ENCODE results near the gene LNPK. TPM values are rescaled to one million over a fixed set of nuclear protein-coding genes. Genes with fewer than 3 reads are reported as not detected.

The LNPK gene
- 28.6 and 83.9 TPM in 2 replicates for total RNA-seq (2011; cell fraction: chromatin; rRNA removed; ENCODE audit: low replicate concordance)
- 13.8 and 17.1 TPM in 2 replicates for total RNA-seq (2011; cell fraction: nucleolus; rRNA removed)
- 33.3 and 55.0 TPM in 2 replicates for total RNA-seq (2011; cell fraction: nucleoplasm; rRNA removed)
- total RNA-seq (2014; rRNA removed) (18.8 and 19.9 TPM in 2 replicates), total RNA-seq (2014; rRNA removed; fragmentation: Illumina TruSeq; extraction: Trizol) (33.9 and 34.6 TPM in 2 replicates), total RNA-seq (2015; rRNA removed; fragmentation: Illumina TruSeq; extraction: Trizol) (28.1 and 31.1 TPM in 2 replicates), total RNA-seq (2021) (39.0 and 40.4 TPM in 2 replicates), polyA plus RNA-seq (2011; rRNA removed) (33.2 and 36.5 TPM in 2 replicates), polyA plus RNA-seq (2014; fragmentation: Illumina TruSeq; extraction: Trizol) (17.1 and 21.3 TPM in 2 replicates), polyA plus RNA-seq (2014; fragmentation: Nextera tagmentation; extraction: Ambion mirVana) (1 to 10 TPM; 6.4 to 8.7 TPM), polyA plus RNA-seq (2014; rRNA removed) (11.9 and 12.7 TPM in 2 replicates), polyA minus RNA-seq (2011; rRNA and poly(A)+ RNA removed) (49.7 and 57.3 TPM in 2 replicates), Bru-seq, nascent RNA (percentile 83 among the genes with signal in this experiment), BruChase-seq, experiment 1, labeled RNA remaining after a 2-hour chase (percentile 87 among the genes with signal in this experiment), BruChase-seq, experiment 2, labeled RNA remaining after a 6-hour chase (percentile 86 among the genes with signal in this experiment)
- polyA plus RNA-seq (2011; cell fraction: cytosol; rRNA removed), result 6.1 and 13.4 TPM in 2 replicates
- 12.5 and 23.2 TPM in 2 replicates for polyA plus RNA-seq (2011; cell fraction: nucleus; rRNA removed)
- 11.6 and 17.5 TPM in 2 replicates for polyA plus RNA-seq (2012)
- 16.7 and 26.4 TPM in 2 replicates for polyA minus RNA-seq (2011; cell fraction: cytosol; rRNA and poly(A)+ RNA removed)
- polyA minus RNA-seq (2011; cell fraction: nucleus; rRNA and poly(A)+ RNA removed), result 26.5 and 56.3 TPM in 2 replicates
- long read RNA-seq, experiment 1, full-length matches to known transcripts, result 46 of 115 reads
- long read RNA-seq, experiment 1, partial matches to known transcripts, result 12 of 115 reads
- long read RNA-seq, experiment 1, other reads (novel, unspliced or antisense), result 57 of 115 reads
- long read RNA-seq, experiment 2, partial matches to known transcripts, result 1 of 12 reads
- long read RNA-seq, experiment 2, other reads (novel, unspliced or antisense), result 11 of 12 reads
- long read RNA-seq, experiment 3, full-length matches to known transcripts, result 6 of 13 reads
- long read RNA-seq, experiment 3, partial matches to known transcripts, result 0 of 13 reads
- long read RNA-seq, experiment 3, other reads (novel, unspliced or antisense), result 7 of 13 reads

DNA sequence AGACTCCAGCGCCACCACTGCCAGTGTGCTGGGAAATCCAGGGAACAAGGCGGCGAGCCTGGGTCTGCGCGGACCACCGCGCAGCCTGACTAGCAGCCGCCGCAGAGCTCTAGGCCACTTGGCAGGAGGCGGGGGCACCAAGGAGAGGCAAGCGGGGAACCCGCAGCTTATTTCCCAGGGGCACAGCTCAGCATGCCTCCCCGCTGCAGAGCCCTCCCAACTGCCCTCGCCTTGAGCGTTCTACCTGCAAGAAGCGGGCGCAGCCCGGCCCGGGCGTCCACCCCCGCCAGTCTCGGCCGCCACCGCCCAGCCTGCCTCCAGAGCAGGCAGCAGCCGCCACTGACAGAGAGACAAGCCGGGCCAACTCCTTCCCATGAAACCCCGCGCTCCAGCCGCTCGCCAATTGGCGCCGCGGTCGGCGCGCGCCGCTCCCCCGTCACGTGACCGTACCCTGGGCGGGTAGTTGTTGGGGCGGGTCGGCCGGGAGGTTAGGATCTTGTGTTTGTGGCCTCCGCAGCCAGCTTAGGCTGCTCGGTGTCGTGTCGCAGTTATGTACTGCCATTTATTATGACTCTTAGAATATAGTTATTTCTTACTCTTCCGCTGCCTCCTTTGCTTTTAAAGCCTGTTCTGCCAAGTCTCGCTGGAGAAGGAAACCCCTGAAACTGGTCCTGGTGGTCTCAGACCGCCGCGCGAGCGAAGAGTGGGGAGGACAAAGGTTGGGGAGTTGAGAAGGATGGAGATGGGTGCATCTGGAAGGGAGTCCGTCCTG lies at the start of gene LNPK:
Gene LNPK (minus strand): TSS at position 352 of the 772 bp plus-strand sequence. CDS start 6,683 bp downstream, outside the sequence.
- peak within 1 kb of the TSS; percentile 97 for H2AFZ ChIP-seq (ENCODE audit: low read depth, low read length)
- TF ChIP-seq SFPQ (IDR thresholded peaks at IDR 0.05; ENCODE audit: low read depth, low read length), result no peak
- no peak for TF ChIP-seq ARHGAP35 (IDR thresholded peaks at IDR 0.05; ENCODE audit: partially characterized antibody)
- peak; percentile 15; the same call in 1 of the 2 replicates for TF ChIP-seq ETV5 (CRISPR knock-in tag; IDR thresholded peaks at IDR 0.05; ENCODE audit: low read depth)
- no peak; the same call in 1 of the 2 replicates for TF ChIP-seq C11orf30 (IDR thresholded peaks at IDR 0.05; ENCODE audit: low read depth)
- peak; percentile 100 for TF ChIP-seq TOE1 (IDR thresholded peaks at IDR 0.05; ENCODE audit: borderline replicate concordance)
- TF ChIP-seq TOE1 (CRISPR knock-in tag; IDR thresholded peaks at IDR 0.05; ENCODE audit: borderline replicate concordance, low read depth), result no peak
- peak; percentile 72; the same call in 1 of the 2 replicates for TF ChIP-seq JUN (IDR thresholded peaks at IDR 0.05; ENCODE audit: borderline replicate concordance, low read depth, low read length)
- no peak; the same call in 1 of the 2 replicates for TF ChIP-seq JUN (CRISPR knock-in tag; IDR thresholded peaks at IDR 0.05; ENCODE audit: borderline replicate concordance)
- TF ChIP-seq SUPT5H (IDR thresholded peaks at IDR 0.05), result peak; percentile 92
- no peak for TF ChIP-seq NUFIP1 (IDR thresholded peaks at IDR 0.05; ENCODE audit: partially characterized antibody)
- no peak for TF ChIP-seq ZNF146 (CRISPR knock-in tag; IDR thresholded peaks at IDR 0.05; ENCODE audit: unreplicated experiment)
- TF ChIP-seq SMAD3 (CRISPR knock-in tag; conservative IDR thresholded peaks at IDR 0.05), result no peak
- no peak; the same call in 1 of the 2 replicates for TF ChIP-seq TAL1 (IDR thresholded peaks at IDR 0.05)
- no peak for TF ChIP-seq THRAP3 (IDR thresholded peaks at IDR 0.05; ENCODE audit: borderline replicate concordance)
- peak; percentile 82 for TF ChIP-seq EP400 (IDR thresholded peaks at IDR 0.05)

More for the DNA sequence above, at the start of gene LNPK:
- ATAC-seq (peak; percentile 93), DNase-seq (ENCODE audit: extremely low read depth in 1 of 4, low spot score in 3 of 4) (peak; percentile 96 to 98 (median 98)), FAIRE-seq (peak; percentile 75)
- ChIA-PET POLR2A (interaction anchor here (0.6 to 2.2 kb wide), 14 partner anchors 8 to 583 kb away, joined by 3 to 7 read pairs (median 4); no protein-coding TSS in a partner anchor), CTCF (ENCODE audit: low intra/inter-chr PET ratio) (no interaction called here)
- in situ Hi-C loops (cut with MboI), result no loop called here
- peaks cover 23 to 40% of the 10 kb centered on the region in 2 experiments; a peak in 4 of 5 replicates for H3K4me1 ChIP-seq (replicated peaks in 1 of 2; ENCODE audit: control insufficient read depth in 2 of 2, insufficient read depth in 2 of 2, low read length in 2 of 2)
- no peaks in the 10 kb centered on the region for H3K36me3 ChIP-seq (ENCODE audit: control insufficient read depth, insufficient read depth, low read length)
- WGBS (ENCODE audit: insufficient coverage, low coverage, missing lambda C conversion rate), result under 1% methylated on average over 57 of the region's 57 CpGs
- peak within 1 kb of the TSS; percentile 79 for H3K27ac ChIP-seq (ENCODE audit: extremely low read depth, low read depth, low read length)
- H3K4me3 ChIP-seq, result peak within 1 kb of the TSS; percentile 72
- intact Hi-C loops (cut with micrococcal nuclease), result loop anchor here (5.0 kb wide), 1 partner anchor 835 kb away; the partner anchor contains the start of gene ATF2
- no peaks in the 10 kb centered on the region for H3K9me1 ChIP-seq (ENCODE audit: control insufficient read depth, insufficient read depth, low read length)
- peaks cover 53% of the 10 kb centered on the region for H3K79me2 ChIP-seq (ENCODE audit: control insufficient read depth, insufficient read depth, low read length)
- H3K9me3 ChIP-seq (replicated peaks; ENCODE audit: control insufficient read depth, insufficient read depth, low read depth, low read length), result no peaks in the 10 kb centered on the region
- no peaks in the 10 kb centered on the region for H4K20me1 ChIP-seq (replicated peaks; ENCODE audit: control insufficient read depth, insufficient read depth, low read length)
- no TSS peak for BruUV-seq (replicated peaks)
- H3K9ac ChIP-seq (ENCODE audit: insufficient read depth in 1 of 2, low read depth in 2 of 2, low read length in 2 of 2), result peak within 1 kb of the TSS; percentile 82 to 99
- no peaks in the 10 kb centered on the region for H3K27me3 ChIP-seq (ENCODE audit: control insufficient read depth in 2 of 2, insufficient read depth in 2 of 2, low read length in 2 of 2)
- peak within 1 kb of the TSS; percentile 98 for H3K4me2 ChIP-seq (ENCODE audit: insufficient read depth, low read length)

Measured in K562 (cell line).